HUES48 (cell line): ENCODE data around the gene MGMT.

Experiments used
- H3K27ac ChIP-seq: one replicate; pipeline ENCODE4 v1.7.0; 2013; ENCODE audit warnings: low read depth, low read length, inconsistent platforms
- H3K27me3 ChIP-seq: 2 replicates; pipeline ENCODE4 v1.6.1; 2013; ENCODE audit warnings: mild to moderate bottlenecking, low read length; ENCODE audit not compliant: control insufficient read depth, insufficient read depth
- H3K36me3 ChIP-seq: 2 replicates; pipeline ENCODE4 v1.6.1; 2013; ENCODE audit warnings: low read length; ENCODE audit not compliant: control insufficient read depth, insufficient read depth
- H3K4me1 ChIP-seq: 2 replicates; pipeline ENCODE4 v1.6.1; 2013; ENCODE audit warnings: mild to moderate bottlenecking, low read length; ENCODE audit not compliant: control insufficient read depth, insufficient read depth
- H3K4me3 ChIP-seq: 2 replicates; pipeline ENCODE4 v1.5.1; 2013; ENCODE audit warnings: mild to moderate bottlenecking, low read depth, low read length
- H3K9ac ChIP-seq: 2 replicates; pipeline ENCODE4 v1.6.1; 2013; ENCODE audit warnings: mild to moderate bottlenecking, low read depth, low read length, moderate library complexity
- H3K9me3 ChIP-seq: 2 replicates; pipeline ENCODE4 v1.6.1; 2013; ENCODE audit warnings: low read length; ENCODE audit not compliant: control insufficient read depth, insufficient read depth

The MGMT gene

DNA sequence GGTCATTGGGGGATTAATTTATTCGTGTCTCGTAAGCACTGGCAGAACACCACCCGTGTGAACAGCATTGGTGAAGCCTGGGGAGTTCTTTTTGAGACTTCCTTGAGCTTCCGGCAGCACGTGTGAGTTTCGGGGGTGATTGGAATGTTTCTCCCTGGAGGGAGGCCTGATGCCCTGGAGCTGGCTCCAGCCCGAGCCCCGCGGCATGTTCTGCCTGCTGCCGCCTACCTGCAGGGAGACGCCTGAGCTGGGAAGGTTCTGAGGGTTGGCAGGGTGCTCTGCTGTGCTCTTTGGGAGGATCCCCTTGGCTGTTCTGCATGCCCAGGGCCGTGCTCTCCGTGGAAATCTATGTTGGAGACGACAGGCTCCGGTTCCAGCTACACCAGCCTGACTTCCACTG, 159.3 kb downstream of the MGMT start:
- peaks cover 9% of the 10 kb centered on the region; the same call in 1 of the 2 replicates for H3K4me1 ChIP-seq
- no peak overlapping the region for H3K9ac ChIP-seq
- H3K36me3 ChIP-seq, result no peaks in the 10 kb centered on the region
- no peak overlapping the region for H3K4me3 ChIP-seq
- H3K9me3 ChIP-seq, result no peaks in the 10 kb centered on the region
- H3K27ac ChIP-seq, result no peak overlapping the region
- no peaks in the 10 kb centered on the region for H3K27me3 ChIP-seq

DNA sequence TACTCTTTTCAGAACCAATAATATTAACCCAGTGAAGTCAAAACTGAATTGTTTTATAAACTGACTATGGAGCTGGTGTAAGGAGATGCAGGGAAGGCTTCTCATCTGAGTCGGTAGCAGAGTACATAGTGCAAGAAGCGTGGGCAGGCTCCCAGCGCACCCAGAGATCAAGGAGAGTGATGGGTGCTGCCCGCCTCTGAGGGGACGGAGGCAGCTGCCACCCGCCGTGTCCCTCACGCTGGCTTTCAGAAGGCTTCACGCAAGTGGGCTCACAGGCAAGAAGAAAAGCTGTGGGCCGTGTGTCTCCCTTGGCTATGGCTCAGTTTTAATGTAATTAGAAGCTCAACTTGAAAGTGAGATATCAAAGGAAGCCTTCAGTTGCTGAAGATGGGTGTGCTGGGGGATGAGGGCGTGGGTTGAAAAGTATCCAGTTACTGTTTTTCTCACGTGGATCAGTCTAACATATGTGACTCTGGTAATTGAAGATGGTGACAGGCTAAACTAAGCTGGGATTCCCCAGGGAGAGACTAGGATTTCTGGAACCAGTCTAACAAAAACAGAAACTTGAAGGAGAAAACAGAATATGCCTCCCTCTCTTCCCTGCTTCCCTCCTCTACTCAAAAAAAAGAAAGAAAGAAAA, 159.9 kb downstream of the MGMT start:
- H3K9ac ChIP-seq, result no peak overlapping the region
- no peak overlapping the region for H3K4me3 ChIP-seq
- H3K4me1 ChIP-seq, result 0 out of 2 replicates have a peak, but pooled peaks cover 4% of the 10 kb centered on the region
- no peak overlapping the region for H3K27ac ChIP-seq
- H3K9me3 ChIP-seq, result no peaks in the 10 kb centered on the region
- H3K36me3 ChIP-seq, result no peaks in the 10 kb centered on the region
- no peaks in the 10 kb centered on the region for H3K27me3 ChIP-seq

DNA sequence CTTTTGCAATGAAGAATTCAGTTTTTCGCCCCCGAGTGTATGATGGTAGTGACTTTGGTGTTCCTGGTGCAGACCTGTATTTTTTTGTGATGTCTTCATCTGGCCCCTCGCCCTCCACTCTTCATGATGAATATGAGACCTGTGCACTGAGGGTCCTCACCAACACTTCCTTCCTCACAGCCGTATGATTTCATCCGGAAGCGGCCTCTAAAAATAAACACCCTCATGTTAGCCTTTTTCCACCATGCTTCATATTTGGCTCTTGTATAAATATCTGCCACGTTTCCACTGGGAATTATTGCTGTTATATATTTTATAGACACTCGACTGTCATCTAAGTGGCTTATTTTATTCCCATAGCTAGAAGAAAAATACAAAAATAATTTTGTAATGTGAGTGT, 160.4 kb downstream of the MGMT start:
- H3K9me3 ChIP-seq, result no peaks in the 10 kb centered on the region
- no peak overlapping the region for H3K27ac ChIP-seq
- no peaks in the 10 kb centered on the region for H3K36me3 ChIP-seq
- 0 out of 2 replicates have a peak, but pooled peaks cover 4% of the 10 kb centered on the region for H3K4me1 ChIP-seq
- H3K27me3 ChIP-seq, result no peaks in the 10 kb centered on the region
- no peak overlapping the region for H3K9ac ChIP-seq
- H3K4me3 ChIP-seq, result no peak overlapping the region

DNA sequence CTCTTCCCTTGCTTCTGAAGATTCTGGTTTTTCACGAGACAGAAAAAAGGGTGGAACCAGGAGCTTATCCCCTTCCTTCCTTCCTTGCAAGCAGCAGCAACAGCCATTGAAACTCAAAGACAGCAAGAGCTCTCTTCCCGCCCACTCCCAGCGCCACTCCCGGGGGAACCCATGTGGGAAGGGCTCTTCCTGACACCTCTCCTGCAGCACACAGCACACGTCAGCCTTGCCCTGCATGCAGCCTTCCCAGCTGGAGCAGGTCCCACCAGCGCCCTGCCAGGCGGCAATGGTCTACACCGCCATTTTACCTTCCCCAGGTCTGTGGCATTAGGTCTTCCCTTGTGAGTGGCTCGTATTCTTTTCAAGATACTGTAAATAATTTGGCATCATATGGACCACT, 161.8 kb downstream of the MGMT start:
- Histone ChIP-seq H3K36me3 (no peaks in the 10 kb centered on the region), H3K9me3 (no peaks in the 10 kb centered on the region), H3K9ac (no peak overlapping the region), H3K4me1 (no peaks in the 10 kb centered on the region), H3K27me3 (no peaks in the 10 kb centered on the region), H3K4me3 (no peak overlapping the region), H3K27ac (no peak overlapping the region)

DNA sequence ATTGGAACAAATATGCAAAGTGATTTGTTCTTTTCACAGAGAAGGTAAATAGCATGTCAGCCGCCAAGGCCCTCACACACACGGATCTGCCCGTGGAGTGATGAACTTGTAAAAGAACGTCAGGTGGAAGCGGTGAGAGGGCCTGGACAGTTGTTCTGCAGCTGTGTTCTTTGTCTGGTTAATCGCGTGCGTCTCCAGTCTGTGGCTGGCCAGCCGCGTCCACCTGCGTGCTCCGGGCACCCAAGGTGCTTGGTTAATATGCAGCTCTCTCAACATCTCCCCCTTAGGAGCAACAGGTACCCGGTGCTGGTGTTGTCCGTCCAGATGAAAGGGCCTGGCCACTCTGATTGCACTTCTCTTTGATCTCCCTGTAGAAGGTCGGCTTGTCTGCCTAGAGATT, 162.9 kb downstream of the MGMT start:
- Histone ChIP-seq H3K4me1 (no peaks in the 10 kb centered on the region), H3K9me3 (0 out of 2 replicates have a peak, but pooled peaks cover 2% of the 10 kb centered on the region), H3K27me3 (no peaks in the 10 kb centered on the region), H3K4me3 (no peak overlapping the region), H3K27ac (no peak overlapping the region), H3K36me3 (no peaks in the 10 kb centered on the region), H3K9ac (no peak overlapping the region)

DNA sequence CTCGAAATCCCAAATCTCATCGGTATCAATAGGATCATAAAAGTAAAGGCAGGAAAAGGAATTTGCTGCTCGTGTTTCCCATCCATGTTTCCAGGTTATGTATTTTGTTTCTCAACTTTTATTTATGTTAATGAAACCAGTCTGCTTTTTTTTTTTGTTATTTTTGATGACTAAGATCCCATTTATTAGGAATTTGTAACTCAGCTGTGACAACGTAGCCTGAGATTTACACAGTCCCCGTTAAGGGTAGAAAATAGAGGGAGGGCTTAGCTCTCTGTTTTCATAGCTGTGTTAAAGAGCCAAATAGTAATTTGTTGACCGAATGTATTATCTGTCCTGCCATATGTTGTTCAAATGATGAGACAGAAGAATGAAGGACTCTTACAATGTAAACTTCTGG, 164.0 kb downstream of the MGMT start:
- Histone ChIP-seq H3K4me1 (no peaks in the 10 kb centered on the region), H3K4me3 (no peak overlapping the region), H3K9ac (no peak overlapping the region), H3K27ac (no peak overlapping the region), H3K27me3 (no peaks in the 10 kb centered on the region), H3K36me3 (no peaks in the 10 kb centered on the region), H3K9me3 (0 out of 2 replicates have a peak, but pooled peaks cover 2% of the 10 kb centered on the region)

DNA sequence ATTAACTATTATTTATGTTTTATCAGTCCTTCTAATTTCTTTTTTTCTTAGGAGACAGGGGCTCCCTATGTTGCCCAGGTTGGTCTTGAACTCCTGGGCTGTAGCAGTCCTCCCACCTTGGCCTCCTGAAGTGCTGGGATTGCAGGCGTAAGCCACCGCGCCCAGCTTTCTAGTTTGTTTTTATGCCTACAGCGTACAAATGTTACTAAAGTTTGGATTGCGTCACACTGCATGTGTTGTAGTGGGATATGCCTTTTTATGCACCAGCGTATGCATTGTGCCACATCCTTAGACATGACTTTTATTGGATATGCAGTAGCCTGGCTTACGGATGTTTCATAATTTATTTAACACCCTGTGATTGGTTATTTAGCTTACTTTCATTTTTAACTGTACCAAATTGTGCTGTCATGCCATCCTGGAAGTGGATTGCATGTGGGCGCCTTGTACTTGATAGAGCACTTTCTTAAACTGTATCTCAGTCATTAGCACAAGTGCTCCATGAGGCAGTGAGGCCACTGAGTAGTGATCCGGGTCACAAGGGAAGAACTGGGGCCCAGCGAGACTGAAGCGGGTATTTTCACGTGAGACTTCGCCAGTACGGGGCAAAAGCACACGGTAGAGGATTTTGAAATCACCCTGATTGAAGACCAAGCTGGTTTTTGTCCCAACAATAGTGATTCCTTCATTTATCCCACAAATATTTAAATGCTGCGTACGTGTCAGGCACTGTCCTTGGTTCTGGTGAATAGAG, 165.0 kb downstream of the MGMT start:
- H3K27ac ChIP-seq, result no peak overlapping the region
- H3K4me3 ChIP-seq, result no peak overlapping the region
- no peaks in the 10 kb centered on the region for H3K27me3 ChIP-seq
- no peak overlapping the region for H3K9ac ChIP-seq
- no peaks in the 10 kb centered on the region for H3K36me3 ChIP-seq
- 0 out of 2 replicates have a peak, but pooled peaks cover 2% of the 10 kb centered on the region for H3K9me3 ChIP-seq
- H3K4me1 ChIP-seq, result peaks cover 3% of the 10 kb centered on the region; the same call in 1 of the 2 replicates

DNA sequence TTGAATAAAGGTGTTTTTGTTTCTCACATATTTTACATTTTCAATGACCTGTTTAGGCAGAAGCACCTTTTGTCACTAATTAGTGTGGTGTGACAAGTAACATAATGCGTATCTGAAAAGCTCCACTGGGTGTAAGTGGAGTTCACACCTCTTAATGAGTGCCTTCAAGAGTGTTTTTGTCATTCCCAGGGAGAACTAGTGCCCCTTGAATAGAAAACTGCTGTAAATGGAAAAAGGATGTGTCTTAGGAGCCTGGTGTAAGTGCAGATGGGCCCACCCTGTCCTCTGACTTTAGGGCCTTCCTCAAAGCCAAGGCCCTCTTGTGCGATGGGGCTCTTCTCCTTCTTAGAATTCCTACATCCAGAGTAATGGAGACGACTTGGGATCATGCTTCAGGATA, 170.0 kb downstream of the MGMT start:
- Histone ChIP-seq H3K27ac (peak overlapping the region; percentile 54), H3K9ac (no peak overlapping the region), H3K9me3 (0 out of 2 replicates have a peak, but pooled peaks cover 2% of the 10 kb centered on the region), H3K36me3 (no peaks in the 10 kb centered on the region), H3K4me3 (no peak overlapping the region), H3K4me1 (peaks cover 10% of the 10 kb centered on the region; the same call in 1 of the 2 replicates), H3K27me3 (no peaks in the 10 kb centered on the region)

DNA sequence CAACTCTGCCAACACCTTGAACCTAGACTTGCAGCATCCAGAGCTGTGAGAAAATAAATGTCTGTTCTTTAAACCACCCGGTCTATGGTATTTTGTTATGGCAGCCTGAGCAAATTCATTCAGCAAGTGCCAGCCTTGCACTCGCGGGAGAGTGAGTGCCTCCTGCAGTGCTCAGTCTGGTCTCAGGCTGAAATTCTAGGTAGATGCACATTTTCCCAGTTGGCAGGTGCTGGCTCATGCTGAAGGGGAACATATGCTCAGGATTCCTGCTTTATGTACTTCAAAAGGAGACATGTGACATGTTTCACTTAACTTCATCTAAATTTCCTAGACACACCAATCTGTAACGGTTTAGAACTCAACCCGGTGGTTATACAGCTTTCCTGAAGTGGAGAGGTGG, 170.8 kb downstream of the MGMT start:
- H3K9me3 ChIP-seq, result 0 out of 2 replicates have a peak, but pooled peaks cover 2% of the 10 kb centered on the region
- H3K9ac ChIP-seq, result no peak overlapping the region
- no peaks in the 10 kb centered on the region for H3K36me3 ChIP-seq
- peaks cover 16% of the 10 kb centered on the region; the same call in 1 of the 2 replicates for H3K4me1 ChIP-seq
- H3K4me3 ChIP-seq, result no peak overlapping the region
- no peaks in the 10 kb centered on the region for H3K27me3 ChIP-seq
- H3K27ac ChIP-seq, result peak overlapping the region; percentile 54

DNA sequence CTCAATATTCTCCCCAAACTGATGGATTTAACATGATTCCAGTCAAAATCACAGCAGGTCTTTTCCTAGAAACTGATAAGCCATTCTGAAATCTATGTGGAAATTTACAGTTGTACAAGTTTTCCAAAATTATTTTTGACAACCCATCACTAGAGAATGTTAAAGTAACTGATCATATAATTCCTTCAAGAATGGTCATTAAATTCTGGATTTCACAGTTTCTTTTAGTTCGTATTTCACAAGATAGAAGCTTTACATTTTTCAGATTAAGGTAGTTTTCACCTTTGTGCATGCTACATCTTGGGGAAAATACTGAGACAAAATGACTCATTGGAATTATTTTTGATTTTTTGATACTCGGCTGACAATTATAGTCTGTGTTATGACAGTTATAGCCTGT, 174.3 kb downstream of the MGMT start:
- H3K27me3 ChIP-seq, result no peaks in the 10 kb centered on the region
- no peaks in the 10 kb centered on the region for H3K36me3 ChIP-seq
- no peak overlapping the region for H3K27ac ChIP-seq
- H3K9ac ChIP-seq, result no peak overlapping the region
- peaks cover 23% of the 10 kb centered on the region for H3K4me1 ChIP-seq
- no peak overlapping the region for H3K4me3 ChIP-seq
- H3K9me3 ChIP-seq, result no peaks in the 10 kb centered on the region

DNA sequence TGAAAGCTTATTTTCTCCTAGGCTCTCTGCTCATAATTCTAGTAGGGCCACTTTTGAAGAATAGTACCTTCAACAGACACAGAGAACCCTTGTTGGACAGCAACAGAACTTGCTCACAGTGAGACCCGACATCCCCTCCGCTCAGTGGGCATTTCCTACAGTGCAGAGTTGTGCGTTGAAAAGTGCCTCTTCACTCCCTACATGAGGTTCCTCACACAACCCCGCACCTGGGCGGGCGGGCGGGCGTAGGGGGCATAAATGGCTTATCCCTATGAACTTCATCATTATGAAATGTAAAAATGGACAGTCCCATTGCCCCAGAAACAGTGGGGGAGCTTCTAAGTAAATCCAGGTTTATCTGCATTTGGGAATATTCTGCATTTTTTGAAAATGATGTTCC, 174.9 kb downstream of the MGMT start:
- H3K9me3 ChIP-seq, result no peaks in the 10 kb centered on the region
- no peak overlapping the region for H3K9ac ChIP-seq
- H3K4me3 ChIP-seq, result no peak overlapping the region
- peaks cover 20% of the 10 kb centered on the region for H3K4me1 ChIP-seq
- H3K27ac ChIP-seq, result no peak overlapping the region
- no peaks in the 10 kb centered on the region for H3K27me3 ChIP-seq
- no peaks in the 10 kb centered on the region for H3K36me3 ChIP-seq
